Measurements from ENCODE around the gene DEPDC1B. TPM values are rescaled to one million over a fixed set of nuclear protein-coding genes. Genes with fewer than 3 reads are reported as not detected.

Gene DEPDC1B
- total and polyA plus RNA-seq, 2 of the 4 experiments (the other 2 are of a cell fraction), result 4.4 to 9.3 TPM

- peaks cover 8% of the 10 kb centered on the region for H3K27me3 ChIP-seq (ENCODE audit: control insufficient read depth, insufficient read depth, low read length)
- no peaks in the 10 kb centered on the region for H3K9me3 ChIP-seq (ENCODE audit: control insufficient read depth, insufficient read depth, low read length)
- no peak overlapping the region for H3K4me2 ChIP-seq (ENCODE audit: low read depth, low read length)
- TF ChIP-seq MXI1 (IDR thresholded peaks at IDR 0.05; ENCODE audit: borderline replicate concordance, low read depth, low read length), result no peak
- peaks cover 0 to 2% of the 10 kb centered on the region in 2 experiments; a peak in 1 of 4 replicates for H3K79me1 ChIP-seq (ENCODE audit: low read depth in 1 of 2, low read length in 2 of 2)
- no peak overlapping the region for H3K9ac ChIP-seq (ENCODE audit: low read depth, low read length)
- H4K20me1 ChIP-seq (ENCODE audit: insufficient read depth, low read length), result no peaks in the 10 kb centered on the region
- no peaks in the 10 kb centered on the region for H3K9me1 ChIP-seq (ENCODE audit: insufficient read depth, low read length)
- H3K4me1 ChIP-seq (ENCODE audit: control insufficient read depth, insufficient read depth, low read length), result no peaks in the 10 kb centered on the region
- no peak overlapping the region for H2BK15ac ChIP-seq (ENCODE audit: low read depth, low read length)
- ChIA-PET POLR2A (ENCODE audit: unreplicated experiment) (interaction anchor here (0.6 kb wide), 1 partner anchor 1515 kb away, joined by 4 read pairs; no protein-coding TSS in a partner anchor), CTCF (no interaction called here)
- H3K14ac ChIP-seq (replicated peaks; ENCODE audit: low read depth, low read length), result no peak overlapping the region
- no peak overlapping the region for H3K23ac ChIP-seq (ENCODE audit: low read depth, low read length)
- H3K36me3 ChIP-seq (ENCODE audit: control insufficient read depth, insufficient read depth, low read length), result no peaks in the 10 kb centered on the region
- no peak overlapping the region for H3K56ac ChIP-seq (ENCODE audit: extremely low read depth, insufficient read depth, low read length)
- no peak for DNase-seq
- no TSS peak for BruUV-seq (replicated peaks)
- in situ Hi-C loops (cut with MboI; ENCODE audit: low sequenced_read_pairs) (loop anchor here (10.0 kb wide), 1 partner anchor 241 kb away; the partner anchor contains the start of genes ERCC8 and NDUFAF2), intact Hi-C loops (cut with micrococcal nuclease) (loop anchor here (10.0 kb wide), 1 partner anchor 141 kb away; the partner anchor contains the start of gene ELOVL7), dilution Hi-C loops (cut with HindIII; ENCODE audit: low sequenced_read_pairs, unreplicated experiment) (no loop called here)
- no CpG with 5 or more reads among the region's 2 CpGs for WGBS, 2 experiments (ENCODE audit: extremely low coverage in 2 of 2, insufficient read length in 1 of 2)
- no peak overlapping the region for H2AK9ac ChIP-seq (replicated peaks; ENCODE audit: low read depth, low read length, poor library complexity)
- no peak overlapping the region for H2BK5ac ChIP-seq (ENCODE audit: low read depth, low read length, poor library complexity, severe bottlenecking)
- H4K8ac ChIP-seq (ENCODE audit: low read depth in 2 of 2, low read length in 2 of 2), result no peak overlapping the region
- no peak overlapping the region for H2BK120ac ChIP-seq (ENCODE audit: low read depth, low read length)
- H3K27ac ChIP-seq (ENCODE audit: insufficient read depth, low read length), result no peak overlapping the region
- H4K91ac ChIP-seq (ENCODE audit: insufficient read depth, low read depth, low read length), result no peak overlapping the region
- no peak overlapping the region for H3K18ac ChIP-seq (ENCODE audit: low read depth, low read length)
- ATAC-seq (ENCODE audit: low read depth), result no peak
- no peak overlapping the region for H2AK5ac ChIP-seq (ENCODE audit: low read depth, low read length)
- H3K4me3 ChIP-seq (ENCODE audit: insufficient read depth, low read depth, low read length), result no peak overlapping the region
- no peak overlapping the region for H2AFZ ChIP-seq (replicated peaks; ENCODE audit: low read length, poor library complexity)
- H4K5ac ChIP-seq (ENCODE audit: low read depth, low read length), result no peak overlapping the region
- H3K4ac ChIP-seq (ENCODE audit: low read depth, low read length), result no peak overlapping the region
- no peak overlapping the region for H2BK20ac ChIP-seq (ENCODE audit: low read depth, low read length)
Observed at GRCh38 chr5:60703944-60704343, 4.0 kb upstream of the DEPDC1B start.

All from IMR-90 (cell line).